Mesothelial cell of epicardium (in vitro differentiated cells): ENCODE data around the gene SRRM5. TPM values are rescaled to one million over a fixed set of nuclear protein-coding genes. Genes with fewer than 3 reads are reported as not detected.

Experiments used
- DNase-seq, 2 experiments: peaks; one replicate each; pipeline ENCODE4 v3.0.0; 2021; ENCODE audit warnings: low spot score in 2 of 2; ENCODE audit not compliant: unreplicated experiment in 2 of 2
- H3K27ac Mint-ChIP-seq: 2 replicates; pipeline ENCODE4 v1.8.0; 2021; ENCODE audit warnings: mixed read lengths
- H3K27me3 Mint-ChIP-seq: 2 replicates; pipeline ENCODE4 v1.8.0; 2021; ENCODE audit warnings: low read depth, mixed read lengths
- H3K36me3 Mint-ChIP-seq: 2 replicates; pipeline ENCODE4 v1.8.0; 2021; ENCODE audit warnings: mixed read lengths
- H3K4me1 Mint-ChIP-seq: 2 replicates; pipeline ENCODE4 v1.8.0; 2021; ENCODE audit warnings: mixed read lengths
- H3K4me3 Mint-ChIP-seq: 2 replicates; pipeline ENCODE4 v1.8.0; 2021; ENCODE audit warnings: mild to moderate bottlenecking, moderate library complexity, mixed read lengths
- H3K9me3 Mint-ChIP-seq: 2 replicates; pipeline ENCODE4 v1.8.0; 2021; ENCODE audit warnings: mixed read lengths
- total RNA-seq: library from RNA; stranded (reverse); gene quantifications from 3 replicates; pipeline ENCODE4 v1.2.1, GENCODE V29; 2021
- TF ChIP-seq, protein P1 (sequence below): fragments of 200-600 bp; sonication (generic); IDR thresholded peaks from one replicate; pipeline ENCODE4 v1.5.0; 2021; ENCODE audit warnings: antibody characterized with exemption; ENCODE audit not compliant: unreplicated experiment

SRRM5 gene
- total RNA-seq, 1 donor from 2014 or later: 0.36 TPM

DNA sequence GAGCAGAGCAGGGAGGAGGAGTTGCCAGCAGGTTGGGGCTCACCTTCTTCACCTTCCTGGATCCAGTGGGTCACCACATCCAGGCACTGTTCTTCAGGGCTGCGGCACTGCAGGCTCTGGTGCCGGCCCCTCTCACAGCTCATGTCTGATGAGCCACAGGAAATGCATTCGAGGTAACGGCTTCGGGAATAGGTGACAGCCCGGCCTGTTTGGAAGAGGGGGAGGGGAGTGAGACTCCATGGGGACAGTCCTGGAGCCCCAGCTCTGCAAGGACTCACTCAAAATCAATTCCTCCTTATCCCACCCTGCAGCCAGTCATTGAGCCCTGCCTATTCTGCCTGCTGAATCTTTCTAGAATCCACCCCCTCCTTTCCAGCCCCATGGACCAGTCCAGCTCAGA lies 44.5 kb downstream of the SRRM5 start:
- no peak overlapping the region for H3K4me3 Mint-ChIP-seq
- no peaks in the 10 kb centered on the region for H3K4me1 Mint-ChIP-seq
- H3K36me3 Mint-ChIP-seq: peaks cover 57% of the 10 kb centered on the region

DNA sequence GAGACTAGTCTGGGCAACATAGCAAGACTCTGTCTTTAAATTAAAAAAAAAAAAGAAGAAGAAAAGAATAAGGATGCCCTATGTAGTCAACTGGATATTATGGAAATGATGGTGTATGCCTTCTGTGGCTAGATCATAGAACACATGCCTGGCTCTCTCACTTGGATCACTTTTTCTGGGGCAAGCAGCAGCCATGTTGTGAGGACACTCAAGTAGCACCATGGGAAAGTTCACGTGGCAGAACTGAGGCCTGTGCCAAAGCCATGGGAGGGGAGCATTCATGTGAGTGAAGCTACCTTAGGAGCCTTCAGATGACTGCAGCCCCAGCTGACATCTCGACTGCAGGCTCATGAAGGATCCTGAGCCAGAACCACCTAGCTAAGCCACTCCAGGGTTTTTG lies 46.1 kb downstream of the SRRM5 start:
- Mint-ChIP-seq H3K9me3 (peaks cover 10% of the 10 kb centered on the region), H3K27me3 (no peaks in the 10 kb centered on the region), H3K4me3 (no peak overlapping the region), H3K4me1 (no peaks in the 10 kb centered on the region), H3K27ac (no peak overlapping the region), H3K36me3 (peaks cover 62% of the 10 kb centered on the region)
- TF ChIP-seq, protein P1, sequence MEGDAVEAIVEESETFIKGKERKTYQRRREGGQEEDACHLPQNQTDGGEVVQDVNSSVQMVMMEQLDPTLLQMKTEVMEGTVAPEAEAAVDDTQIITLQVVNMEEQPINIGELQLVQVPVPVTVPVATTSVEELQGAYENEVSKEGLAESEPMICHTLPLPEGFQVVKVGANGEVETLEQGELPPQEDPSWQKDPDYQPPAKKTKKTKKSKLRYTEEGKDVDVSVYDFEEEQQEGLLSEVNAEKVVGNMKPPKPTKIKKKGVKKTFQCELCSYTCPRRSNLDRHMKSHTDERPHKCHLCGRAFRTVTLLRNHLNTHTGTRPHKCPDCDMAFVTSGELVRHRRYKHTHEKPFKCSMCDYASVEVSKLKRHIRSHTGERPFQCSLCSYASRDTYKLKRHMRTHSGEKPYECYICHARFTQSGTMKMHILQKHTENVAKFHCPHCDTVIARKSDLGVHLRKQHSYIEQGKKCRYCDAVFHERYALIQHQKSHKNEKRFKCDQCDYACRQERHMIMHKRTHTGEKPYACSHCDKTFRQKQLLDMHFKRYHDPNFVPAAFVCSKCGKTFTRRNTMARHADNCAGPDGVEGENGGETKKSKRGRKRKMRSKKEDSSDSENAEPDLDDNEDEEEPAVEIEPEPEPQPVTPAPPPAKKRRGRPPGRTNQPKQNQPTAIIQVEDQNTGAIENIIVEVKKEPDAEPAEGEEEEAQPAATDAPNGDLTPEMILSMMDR: no peak
- no peak for DNase-seq

More for the DNA sequence above, 44.5 kb downstream of the SRRM5 start:
- TF ChIP-seq, protein P1: no peak
- DNase-seq: no peak
- Mint-ChIP-seq H3K27ac (no peak overlapping the region), H3K27me3 (no peaks in the 10 kb centered on the region), H3K9me3 (peaks cover 10% of the 10 kb centered on the region)

DNA sequence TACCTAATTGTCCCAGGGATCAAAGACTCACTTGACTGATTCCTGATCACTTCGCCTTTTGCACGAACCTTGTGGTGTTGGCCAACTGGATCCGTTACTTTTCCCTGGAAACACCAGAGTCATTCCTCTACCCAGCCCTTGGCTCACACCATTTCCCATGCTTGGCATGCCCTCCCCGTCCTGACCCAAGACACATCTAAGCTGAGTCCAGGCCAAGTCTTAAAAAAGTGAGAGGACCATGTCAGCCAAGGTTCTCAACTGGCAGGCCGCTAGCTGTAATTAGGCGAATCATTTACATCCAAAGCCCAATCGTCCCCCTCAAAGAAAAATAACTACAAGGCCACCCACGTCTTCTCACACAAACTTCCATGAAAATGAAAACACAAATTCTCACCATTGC lies 46.6 kb downstream of the SRRM5 start:
- no peak for DNase-seq
- no peaks in the 10 kb centered on the region for H3K27me3 Mint-ChIP-seq
- H3K27ac Mint-ChIP-seq: no peak overlapping the region
- no peaks in the 10 kb centered on the region for H3K4me1 Mint-ChIP-seq
- no peak overlapping the region for H3K4me3 Mint-ChIP-seq
- H3K36me3 Mint-ChIP-seq: peaks cover 59% of the 10 kb centered on the region
- TF ChIP-seq, protein P1: no peak
- H3K9me3 Mint-ChIP-seq: peaks cover 10% of the 10 kb centered on the region

DNA sequence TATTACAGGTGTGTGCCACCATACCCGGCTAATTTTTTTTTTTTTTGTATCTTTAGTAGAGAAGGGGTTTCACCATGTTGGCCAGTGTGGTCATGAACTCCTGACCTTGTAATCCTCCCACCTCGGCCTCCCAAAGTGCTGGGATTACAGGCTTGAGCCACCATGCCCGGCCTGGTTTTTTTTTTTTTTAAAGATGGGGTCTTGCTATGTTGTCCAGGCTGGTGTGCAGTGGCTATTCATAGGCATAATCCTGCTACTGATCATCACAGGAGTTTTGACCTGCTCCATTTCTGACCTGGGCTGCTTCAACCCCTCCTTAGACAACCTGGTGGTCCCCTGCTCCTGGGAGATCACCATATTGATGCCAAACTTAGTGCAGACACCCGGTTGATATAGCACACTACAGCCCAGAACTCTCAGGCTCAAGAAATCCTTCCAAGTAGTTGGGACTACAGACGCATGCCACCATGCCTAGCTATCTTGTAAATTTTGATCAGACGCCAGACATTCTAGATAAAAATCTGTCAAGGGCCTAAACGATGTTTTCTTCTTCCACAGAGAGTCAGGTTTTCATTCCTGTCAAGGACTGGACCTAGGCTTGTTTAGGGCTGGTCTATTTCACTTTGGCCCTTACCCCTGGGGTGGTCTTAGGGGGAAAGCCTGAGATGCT lies 48.5 kb downstream of the SRRM5 start:
- no peak overlapping the region for H3K4me3 Mint-ChIP-seq
- H3K36me3 Mint-ChIP-seq: peaks cover 66% of the 10 kb centered on the region

DNA sequence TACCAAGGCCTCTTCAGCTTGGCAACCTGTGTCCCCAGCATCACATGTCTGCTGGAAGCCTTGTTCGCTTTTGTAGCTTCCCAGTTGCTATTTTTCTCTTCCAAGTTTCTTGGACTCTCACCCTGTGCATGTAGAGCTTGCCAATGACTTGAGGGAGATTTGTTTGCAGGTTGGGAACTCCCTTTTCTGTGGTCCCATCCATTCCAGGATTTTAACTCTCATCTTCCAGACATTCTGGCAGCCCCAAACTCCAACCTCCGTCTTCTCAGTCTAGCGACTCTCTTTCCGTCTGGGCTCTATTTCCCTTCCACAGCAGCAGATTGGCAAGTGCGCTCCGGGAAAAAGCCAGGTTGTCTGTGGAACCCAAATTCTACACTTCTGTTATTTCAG lies 49.1 kb downstream of the SRRM5 start:
- Mint-ChIP-seq H3K9me3 (peaks cover 10% of the 10 kb centered on the region), H3K27ac (no peak overlapping the region), H3K36me3 (peaks cover 61% of the 10 kb centered on the region), H3K4me1 (no peaks in the 10 kb centered on the region), H3K27me3 (no peaks in the 10 kb centered on the region), H3K4me3 (no peak overlapping the region)
- DNase-seq: no peak
- TF ChIP-seq, protein P1: no peak

More for the DNA sequence above, 48.5 kb downstream of the SRRM5 start:
- peaks cover 10% of the 10 kb centered on the region for H3K9me3 Mint-ChIP-seq
- no peak overlapping the region for H3K27ac Mint-ChIP-seq
- DNase-seq: no peak
- no peaks in the 10 kb centered on the region for H3K4me1 Mint-ChIP-seq
- H3K27me3 Mint-ChIP-seq: no peaks in the 10 kb centered on the region
- TF ChIP-seq, protein P1: no peak

DNA sequence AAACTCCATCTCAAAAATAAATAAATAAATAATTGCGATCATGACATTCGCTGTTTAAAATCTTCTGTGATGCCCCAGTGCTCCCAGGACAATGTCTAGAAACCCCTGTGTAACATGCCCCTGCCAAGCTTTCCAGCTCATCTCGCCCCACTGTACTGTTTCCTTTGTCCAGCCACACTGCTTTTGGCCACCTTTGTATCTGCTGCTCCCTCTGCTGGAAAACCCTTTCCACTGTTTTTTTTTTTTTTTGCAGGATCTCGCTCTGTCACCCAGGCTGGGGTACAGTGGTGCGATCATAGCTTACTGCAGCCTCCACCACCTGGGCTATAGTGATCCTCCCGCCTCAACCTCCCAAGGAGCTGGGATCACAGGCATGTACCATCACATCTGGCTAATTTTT lies 50.6 kb downstream of the SRRM5 start:
- H3K4me3 Mint-ChIP-seq: no peak overlapping the region
- TF ChIP-seq, protein P1: peak; percentile 30
- peaks cover 5% of the 10 kb centered on the region for H3K4me1 Mint-ChIP-seq
- H3K27me3 Mint-ChIP-seq: no peaks in the 10 kb centered on the region
- peaks cover 10% of the 10 kb centered on the region for H3K9me3 Mint-ChIP-seq
- no peak overlapping the region for H3K27ac Mint-ChIP-seq
- DNase-seq: no peak
- peaks cover 54% of the 10 kb centered on the region for H3K36me3 Mint-ChIP-seq
